ENCODE data around the gene MPP2.

Gene MPP2

GRCh38 chr17:43834106-43834505 is 73.2 kb downstream of the MPP2 start:
- no peak for TF ChIP-seq TAF1 (IDR thresholded peaks at IDR 0.05; ENCODE audit: low read depth)
- no peak for TF ChIP-seq REST (IDR thresholded peaks at IDR 0.05; ENCODE audit: low read depth)
- TF ChIP-seq, protein P1, sequence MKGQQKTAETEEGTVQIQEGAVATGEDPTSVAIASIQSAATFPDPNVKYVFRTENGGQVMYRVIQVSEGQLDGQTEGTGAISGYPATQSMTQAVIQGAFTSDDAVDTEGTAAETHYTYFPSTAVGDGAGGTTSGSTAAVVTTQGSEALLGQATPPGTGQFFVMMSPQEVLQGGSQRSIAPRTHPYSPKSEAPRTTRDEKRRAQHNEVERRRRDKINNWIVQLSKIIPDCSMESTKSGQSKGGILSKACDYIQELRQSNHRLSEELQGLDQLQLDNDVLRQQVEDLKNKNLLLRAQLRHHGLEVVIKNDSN (IDR thresholded peaks at IDR 0.05): no peak
- TF ChIP-seq TCF12 (IDR thresholded peaks at IDR 0.05; ENCODE audit: low read depth): no peak
- no peak for TF ChIP-seq TEAD4 (IDR thresholded peaks at IDR 0.05)
- TF ChIP-seq NFIC (IDR thresholded peaks at IDR 0.05): peak; percentile 40; the same call in 1 of the 2 replicates

DNA sequence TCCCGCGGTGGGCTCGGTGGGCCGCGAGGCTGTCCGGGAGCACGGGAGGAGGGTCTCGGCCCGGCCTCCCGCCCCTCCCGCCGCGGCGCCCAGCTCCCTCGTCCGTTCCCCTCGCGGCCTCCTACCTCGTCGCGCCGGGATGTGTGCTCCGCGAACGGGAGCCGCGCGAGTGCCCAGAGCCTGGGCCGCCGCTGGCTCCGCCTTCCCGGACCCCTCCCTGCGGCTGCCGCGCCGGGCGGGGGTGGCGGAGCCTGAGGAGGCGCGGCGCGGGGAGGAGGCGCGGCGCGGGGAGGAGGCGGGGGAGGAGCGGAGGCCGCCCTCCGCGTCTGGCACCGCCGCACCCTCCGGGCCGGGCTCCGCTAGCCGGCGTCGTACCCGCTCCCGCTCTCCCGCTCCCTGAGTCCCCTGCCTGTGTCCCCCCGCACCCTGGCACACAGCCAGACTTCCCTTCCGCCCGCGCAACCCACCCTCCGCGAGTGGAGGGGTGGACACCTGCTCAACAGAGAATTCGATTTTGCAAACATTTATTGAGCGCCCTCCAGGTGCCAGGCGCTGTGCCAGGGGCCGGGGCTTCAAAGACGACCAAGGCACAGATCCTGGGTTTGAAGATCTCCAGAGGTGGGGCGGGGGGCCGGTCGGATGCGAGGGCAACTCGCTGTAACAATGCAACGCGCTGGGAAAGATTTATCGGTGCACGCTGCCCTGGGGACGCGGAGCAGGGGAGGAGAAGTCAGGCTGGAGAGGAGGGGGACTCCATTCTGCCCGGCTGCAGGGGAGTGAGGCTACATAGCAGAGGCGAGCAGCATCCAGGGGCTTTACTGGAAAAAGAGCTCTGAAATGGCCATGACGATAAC is 74.1 kb downstream of the MPP2 start, which contains the start of gene MPP3:
Gene MPP3, minus strand, starts transcription at position 171 of the 854 bp plus-strand sequence. CDS start 1,240 bp downstream, outside the sequence.
- TF ChIP-seq, protein P1 (IDR thresholded peaks at IDR 0.05): no peak
- peak; percentile 58 for TF ChIP-seq ZBTB7A (IDR thresholded peaks at IDR 0.05; ENCODE audit: low read depth)
- peak; percentile 42 for TF ChIP-seq EGR1 (IDR thresholded peaks at IDR 0.05)
- 0 out of 2 replicates have a peak, but pooled peaks have one; percentile 50 for TF ChIP-seq TAF1 (IDR thresholded peaks at IDR 0.05; ENCODE audit: low read depth)
- no peak for TF ChIP-seq CEBPB (IDR thresholded peaks at IDR 0.05)
- TF ChIP-seq NFIC (IDR thresholded peaks at IDR 0.05): peak; percentile 86
- TF ChIP-seq, protein P2, sequence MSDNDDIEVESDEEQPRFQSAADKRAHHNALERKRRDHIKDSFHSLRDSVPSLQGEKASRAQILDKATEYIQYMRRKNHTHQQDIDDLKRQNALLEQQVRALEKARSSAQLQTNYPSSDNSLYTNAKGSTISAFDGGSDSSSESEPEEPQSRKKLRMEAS (IDR thresholded peaks at IDR 0.05): peak; percentile 51

DNA sequence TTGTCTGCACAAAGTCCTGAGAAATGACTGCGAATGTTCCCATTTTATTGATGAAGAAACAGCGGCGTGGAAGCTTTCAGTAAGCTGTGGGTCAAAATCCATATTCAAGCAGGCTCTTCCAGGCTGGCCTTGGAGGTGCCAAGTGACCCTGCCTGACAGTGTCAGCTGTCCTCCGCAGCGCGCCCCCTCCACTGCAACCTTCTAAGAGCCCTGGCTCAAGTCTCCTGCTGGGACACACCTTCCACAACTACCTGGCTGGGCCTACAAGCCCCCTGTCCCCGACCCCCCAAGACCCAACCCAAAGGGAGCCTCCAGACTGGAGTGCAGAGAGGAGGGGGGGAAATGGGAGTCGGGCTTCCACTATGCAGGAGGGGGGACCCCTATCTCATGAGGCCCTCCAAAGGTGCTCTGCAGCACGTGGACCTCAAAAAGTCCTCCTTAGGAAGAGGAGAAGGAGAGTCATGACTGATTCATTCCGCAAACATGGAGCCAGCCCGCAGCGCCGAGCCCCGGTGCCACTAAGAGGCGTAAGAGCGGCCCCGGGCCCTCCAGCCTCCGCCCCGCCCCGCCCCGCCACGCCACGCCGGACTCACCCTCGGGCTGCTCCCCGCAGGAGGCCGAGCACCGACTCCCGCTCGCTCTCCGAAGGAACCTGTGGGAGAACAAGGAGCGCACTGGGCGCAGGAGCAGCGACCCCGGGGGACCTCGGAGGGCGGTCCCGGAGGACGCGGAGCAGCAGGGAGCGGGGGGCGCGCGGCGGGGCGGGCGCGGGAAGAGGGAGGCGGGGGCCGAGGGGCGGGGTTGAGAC is 75.0 kb downstream of the MPP2 start:
- TF ChIP-seq TEAD4 (IDR thresholded peaks at IDR 0.05) (no peak), ZBTB7A (IDR thresholded peaks at IDR 0.05; ENCODE audit: low read depth) (0 out of 2 replicates have a peak, but pooled peaks have one; percentile 11), FOXM1 (IDR thresholded peaks at IDR 0.05; ENCODE audit: borderline replicate concordance, low read depth) (no peak), TCF12 (IDR thresholded peaks at IDR 0.05; ENCODE audit: low read depth) (no peak), EP300 (IDR thresholded peaks at IDR 0.05; ENCODE audit: borderline replicate concordance) (0 out of 2 replicates have a peak, but pooled peaks have one; percentile 22), CEBPB (IDR thresholded peaks at IDR 0.05) (no peak), TAF1 (IDR thresholded peaks at IDR 0.05; ENCODE audit: low read depth) (no peak)

GRCh38 chr17:43831633-43832032 is 75.7 kb downstream of the MPP2 start:
- TF ChIP-seq ZBTB7A (IDR thresholded peaks at IDR 0.05; ENCODE audit: low read depth): no peak
- TF ChIP-seq TCF12 (IDR thresholded peaks at IDR 0.05; ENCODE audit: low read depth): no peak
- TF ChIP-seq, protein P2 (IDR thresholded peaks at IDR 0.05): no peak
- TF ChIP-seq RAD21 (IDR thresholded peaks at IDR 0.05; ENCODE audit: low read depth): no peak

- TF ChIP-seq TAF1 (IDR thresholded peaks at IDR 0.05; ENCODE audit: low read depth): no peak
These were observed 76.7 kb downstream of the MPP2 start for GRCh38 chr17:43830510-43831140.

DNA sequence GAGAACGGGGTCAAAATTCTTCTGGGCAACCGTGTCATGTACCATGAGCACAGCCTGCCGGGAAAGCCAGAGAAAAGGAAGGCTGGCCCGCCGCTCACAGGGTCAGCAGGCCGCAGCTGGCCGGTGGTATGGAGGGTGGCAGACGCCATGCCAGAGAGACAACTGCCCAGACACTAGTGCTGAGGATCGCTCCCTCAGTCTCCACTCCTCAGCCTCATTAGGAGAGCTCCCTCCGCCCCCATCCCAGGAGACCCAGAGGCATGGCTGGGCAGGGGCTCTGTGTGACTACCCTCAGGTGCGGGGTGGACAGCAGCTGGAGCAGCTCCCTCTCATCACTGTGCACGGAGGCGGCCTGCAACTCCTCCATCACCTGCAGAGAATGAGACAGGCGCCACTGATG is 77.6 kb downstream of the MPP2 start:
- no peak for TF ChIP-seq EGR1 (IDR thresholded peaks at IDR 0.05)
- TF ChIP-seq CREB1 (IDR thresholded peaks at IDR 0.05; ENCODE audit: low read depth): no peak

- TF ChIP-seq, protein P1 (IDR thresholded peaks at IDR 0.05): no peak
- no peak for TF ChIP-seq TCF12 (IDR thresholded peaks at IDR 0.05; ENCODE audit: low read depth)
- TF ChIP-seq YY1 (IDR thresholded peaks at IDR 0.05; ENCODE audit: low read depth): no peak
- no peak for TF ChIP-seq TEAD4 (IDR thresholded peaks at IDR 0.05)
- TF ChIP-seq, protein P2 (IDR thresholded peaks at IDR 0.05): no peak
These were observed 79.7 kb downstream of the MPP2 start for GRCh38 chr17:43827596-43827995.
